ENCODE measurements around the gene CACNG4.

The CACNG4 gene

DNA sequence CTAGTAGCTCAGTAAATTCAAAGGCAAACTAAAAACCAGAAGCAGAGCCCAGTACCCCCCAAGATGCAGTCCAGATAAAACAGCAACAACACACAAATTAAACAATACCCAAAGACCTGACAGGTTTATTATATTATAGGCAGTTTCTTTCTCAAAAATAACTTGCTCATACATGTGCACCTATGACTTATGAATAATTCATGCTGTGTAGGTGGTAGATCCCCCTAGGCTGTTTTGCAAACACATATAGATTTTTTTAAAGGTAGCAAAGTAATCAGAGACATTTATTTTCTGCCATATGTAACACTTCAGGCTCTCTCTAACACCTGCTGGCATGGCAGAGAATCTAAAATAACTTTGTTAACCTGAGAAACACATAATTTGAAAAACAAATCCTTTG is 107.1 kb downstream of the CACNG4 start:
- no peak for DNase-seq

DNA sequence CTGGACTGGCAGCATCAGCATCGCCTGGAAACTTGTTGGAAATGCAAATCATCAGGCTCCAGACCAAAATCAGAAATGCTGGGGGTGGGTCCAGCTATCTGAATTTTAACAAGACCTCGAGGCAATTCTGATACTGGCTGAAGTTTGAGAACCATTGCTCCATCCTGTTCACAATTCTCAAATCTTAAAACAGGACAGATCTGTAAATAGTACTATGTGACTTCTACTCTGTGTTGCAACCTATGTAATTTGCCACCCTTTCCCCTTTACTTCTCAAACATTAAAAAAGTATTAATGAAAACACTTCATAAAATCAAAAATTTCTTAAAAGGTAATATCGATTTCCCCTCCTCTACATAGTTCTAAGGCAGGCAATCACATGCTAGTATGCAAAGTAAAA is 108.4 kb downstream of the CACNG4 start:
- DNase-seq: no peak

DNA sequence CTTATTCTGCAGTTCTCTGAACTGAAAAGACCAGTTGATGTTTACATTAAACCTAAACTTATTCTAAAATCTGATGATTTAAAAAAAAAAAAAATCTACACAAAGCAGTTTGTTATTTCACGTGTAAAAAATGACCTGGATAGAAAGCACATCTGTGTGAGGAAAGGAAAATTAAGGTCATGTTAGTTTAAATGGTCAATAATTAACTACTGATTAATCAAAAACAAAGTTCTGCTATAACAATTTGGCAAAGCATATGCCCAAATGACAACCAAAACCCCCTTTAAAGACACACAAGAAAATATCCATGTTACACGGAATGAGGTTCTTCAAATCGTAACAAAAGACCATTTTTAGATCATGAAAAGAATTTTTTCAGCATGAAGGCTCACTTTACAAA is 110.3 kb downstream of the CACNG4 start:
- DNase-seq: no peak

DNA sequence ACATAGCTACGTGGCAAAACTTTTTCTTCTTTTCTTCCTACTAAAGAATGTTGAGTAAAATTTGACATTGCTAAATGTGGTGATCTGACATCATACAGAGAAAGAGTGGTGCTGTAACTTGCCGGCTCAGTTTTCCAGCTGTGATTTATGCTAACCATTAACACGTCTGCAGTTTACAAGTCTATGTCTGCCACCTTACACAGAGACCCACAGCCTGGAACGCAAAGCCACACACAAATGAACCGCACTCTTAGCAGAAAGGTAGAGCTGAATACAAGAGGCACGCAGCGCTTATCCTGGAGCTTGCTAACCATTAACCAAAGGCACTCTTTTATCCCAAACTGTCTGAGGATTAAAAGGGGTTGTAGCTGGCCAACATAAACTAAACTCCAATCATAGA is 111.8 kb downstream of the CACNG4 start:
- DNase-seq: no peak

DNA sequence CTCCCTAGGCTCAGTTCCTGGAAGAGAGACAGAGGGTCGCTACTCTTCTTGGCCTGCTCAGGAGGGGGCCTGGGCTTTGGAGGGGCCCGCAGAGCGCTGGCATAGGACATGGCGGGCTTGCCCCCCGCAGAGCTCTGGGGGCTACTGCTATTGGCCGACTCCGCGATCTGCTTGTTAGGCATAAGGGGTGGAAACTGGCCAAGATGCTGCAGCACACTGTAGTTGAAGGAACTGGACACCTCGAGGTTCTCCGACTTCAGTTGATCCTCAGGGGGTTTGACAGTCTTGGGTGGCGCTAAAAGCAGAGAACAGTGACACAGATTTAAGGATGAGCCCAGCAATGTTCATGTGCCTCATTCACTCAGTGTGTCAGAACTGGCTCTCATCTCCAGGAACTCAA is 113.8 kb downstream of the CACNG4 start:
- no peak for DNase-seq

DNA sequence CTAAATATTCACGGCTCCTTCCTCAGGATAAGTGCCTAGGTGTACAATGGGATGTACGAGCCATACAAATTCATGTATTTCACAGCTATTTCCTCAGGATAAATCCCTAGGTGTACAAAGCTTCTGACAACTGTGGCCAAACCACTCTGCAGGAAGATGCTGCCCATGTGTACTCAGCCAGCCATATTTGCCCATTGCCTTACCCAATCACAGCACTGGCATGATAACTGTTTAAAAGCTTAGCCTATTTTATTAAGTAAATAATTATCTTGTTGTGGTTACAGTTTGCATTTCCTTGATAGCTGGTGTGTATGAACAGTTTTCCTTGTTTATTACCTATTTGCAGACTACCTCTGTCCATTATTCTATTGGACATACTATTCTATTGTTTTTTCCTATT is 115.0 kb downstream of the CACNG4 start:
- no peak for DNase-seq

DNA sequence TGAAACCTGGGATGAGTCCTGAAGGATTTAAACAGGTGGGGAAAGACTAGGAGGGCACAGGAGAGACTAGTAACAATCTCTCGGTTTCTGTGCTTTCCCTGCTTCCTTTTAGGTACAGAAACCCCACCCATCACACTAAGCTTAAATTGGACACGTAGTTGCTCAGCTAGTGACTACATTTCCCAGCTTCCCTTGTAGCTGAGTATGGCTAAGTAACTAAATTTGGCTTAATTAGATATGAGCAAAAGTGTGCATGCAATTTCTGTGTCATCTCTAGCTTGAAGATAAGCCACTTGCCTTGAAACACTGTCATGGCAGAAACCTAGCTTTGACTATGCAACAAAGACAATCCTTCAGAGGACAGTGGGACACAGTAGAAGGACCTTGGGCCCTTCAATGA is 116.3 kb downstream of the CACNG4 start:
- no peak for DNase-seq

DNA sequence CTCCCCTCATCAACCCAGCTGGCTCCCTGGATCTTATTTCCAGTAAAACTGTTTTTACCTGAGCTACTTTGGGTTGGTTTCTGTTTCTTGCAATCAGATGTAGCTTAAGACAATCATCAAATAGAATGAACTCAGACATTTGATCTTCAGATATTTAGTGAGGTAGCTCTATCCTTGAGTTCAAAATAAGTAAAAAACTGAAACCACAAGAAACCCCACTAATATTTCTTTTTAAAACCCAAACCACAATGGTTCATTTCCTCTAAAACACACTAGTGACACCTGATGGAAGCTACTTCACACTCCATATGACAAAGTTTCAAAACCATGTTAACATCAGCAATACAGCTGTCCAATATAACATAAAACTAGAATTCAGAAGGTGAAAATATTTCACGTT is 117.6 kb downstream of the CACNG4 start:
- DNase-seq: no peak

Measured in SW 1271 (cell line).